KMS-11 (cell line): ENCODE measurements around the gene NINJ2.

Experiments
- H2AFZ ChIP-seq: fragments of 200-600 bp; sonication (generic); 2 replicates; pipeline ENCODE4 v1.6.1; 2016; ENCODE audit warnings: antibody characterized with exemption, mixed run types, low read depth
- H3K27ac ChIP-seq: fragments of 200-600 bp; sonication (generic); 2 replicates; pipeline ENCODE4 v1.6.1; 2016; ENCODE audit warnings: mild to moderate bottlenecking, mixed run types
- H3K27me3 ChIP-seq: fragments of 200-600 bp; sonication (generic); 2 replicates; pipeline ENCODE4 v1.6.1; 2017; ENCODE audit warnings: mild to moderate bottlenecking, low read depth, mixed run types, moderate library complexity; ENCODE audit not compliant: insufficient read depth
- H3K36me3 ChIP-seq: fragments of 200-600 bp; sonication (generic); 2 replicates; pipeline ENCODE4 v1.6.1; 2017; ENCODE audit warnings: mild to moderate bottlenecking, mixed run types; ENCODE audit not compliant: insufficient read depth
- H3K4me1 ChIP-seq: fragments of 200-600 bp; sonication (generic); 2 replicates; pipeline ENCODE4 v1.6.1; 2016; ENCODE audit warnings: mild to moderate bottlenecking, low read depth, mixed run types; ENCODE audit not compliant: poor library complexity, severe bottlenecking
- H3K4me2 ChIP-seq: fragments of 200-600 bp; sonication (generic); 2 replicates; pipeline ENCODE4 v1.7.0; 2016; ENCODE audit warnings: mild to moderate bottlenecking, mixed run types
- H3K4me3 ChIP-seq: fragments of 200-600 bp; sonication (generic); IDR thresholded peaks from 2 replicates; pipeline ENCODE4 v1.6.1; 2017; ENCODE audit warnings: low read depth, low read length, mixed read lengths; ENCODE audit not compliant: insufficient read depth
- H3K79me2 ChIP-seq: fragments of 200-600 bp; sonication (generic); 2 replicates; pipeline ENCODE4 v1.6.1; 2016; ENCODE audit warnings: low read depth, mixed run types; ENCODE audit not compliant: insufficient read depth
- H3K9ac ChIP-seq: fragments of 200-600 bp; sonication (generic); 2 replicates; pipeline ENCODE4 v1.6.1; 2016; ENCODE audit warnings: mild to moderate bottlenecking, mixed run types
- H4K20me1 ChIP-seq: fragments of 200-600 bp; sonication (generic); 2 replicates; pipeline ENCODE4 v1.6.1; 2016; ENCODE audit warnings: mild to moderate bottlenecking, mixed run types; ENCODE audit not compliant: insufficient read depth
- TF ChIP-seq, protein P1 (sequence below): fragments of 200-600 bp; sonication (generic); conservative IDR thresholded peaks from 2 replicates; pipeline ENCODE4 v1.6.1; 2017; ENCODE audit warnings: low read depth, mild to moderate bottlenecking, antibody characterized with exemption, low read length, moderate library complexity, mixed read lengths

NINJ2 gene

DNA sequence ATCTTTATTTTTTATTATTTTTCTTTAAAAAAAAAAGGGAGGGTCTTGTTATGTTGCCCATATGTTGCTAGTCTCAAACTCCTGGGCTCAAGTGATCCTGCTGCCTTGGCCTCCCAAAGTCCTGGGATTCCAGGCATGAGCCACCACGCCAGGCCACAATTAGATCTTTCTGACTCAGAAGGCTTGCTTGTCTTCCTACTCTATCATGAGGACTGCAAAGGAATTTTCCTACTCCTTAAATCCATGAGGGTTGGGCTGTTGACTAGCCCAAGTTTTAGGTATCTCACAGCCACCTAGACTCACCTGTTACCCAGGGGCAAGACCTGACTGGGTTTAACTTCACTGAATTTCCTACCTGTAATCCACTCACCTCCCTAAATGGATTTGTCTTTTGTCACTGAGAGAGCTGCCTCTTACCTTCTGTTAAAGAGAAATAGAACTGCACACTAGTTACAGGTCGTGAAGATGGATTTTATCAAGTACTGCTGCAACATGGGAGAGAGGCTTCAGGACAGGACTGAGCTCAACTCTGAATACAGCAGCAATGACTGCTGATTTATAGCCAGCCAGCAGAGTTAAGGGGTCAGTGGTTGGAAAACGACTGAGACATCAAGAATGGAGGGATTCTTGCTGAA lies 131.2 kb downstream of the NINJ2 start:
- no peak overlapping the region for H3K4me3 ChIP-seq
- H3K4me2 ChIP-seq, result no peak overlapping the region
- H3K27me3 ChIP-seq, result no peaks in the 10 kb centered on the region
- no peak overlapping the region for H3K9ac ChIP-seq
- no peaks in the 10 kb centered on the region for H3K36me3 ChIP-seq
- no peaks in the 10 kb centered on the region for H3K4me1 ChIP-seq
- no peak overlapping the region for H3K27ac ChIP-seq
- no peak overlapping the region for H2AFZ ChIP-seq
- H3K79me2 ChIP-seq, result no peaks in the 10 kb centered on the region
- H4K20me1 ChIP-seq, result no peaks in the 10 kb centered on the region
- TF ChIP-seq, protein P1, sequence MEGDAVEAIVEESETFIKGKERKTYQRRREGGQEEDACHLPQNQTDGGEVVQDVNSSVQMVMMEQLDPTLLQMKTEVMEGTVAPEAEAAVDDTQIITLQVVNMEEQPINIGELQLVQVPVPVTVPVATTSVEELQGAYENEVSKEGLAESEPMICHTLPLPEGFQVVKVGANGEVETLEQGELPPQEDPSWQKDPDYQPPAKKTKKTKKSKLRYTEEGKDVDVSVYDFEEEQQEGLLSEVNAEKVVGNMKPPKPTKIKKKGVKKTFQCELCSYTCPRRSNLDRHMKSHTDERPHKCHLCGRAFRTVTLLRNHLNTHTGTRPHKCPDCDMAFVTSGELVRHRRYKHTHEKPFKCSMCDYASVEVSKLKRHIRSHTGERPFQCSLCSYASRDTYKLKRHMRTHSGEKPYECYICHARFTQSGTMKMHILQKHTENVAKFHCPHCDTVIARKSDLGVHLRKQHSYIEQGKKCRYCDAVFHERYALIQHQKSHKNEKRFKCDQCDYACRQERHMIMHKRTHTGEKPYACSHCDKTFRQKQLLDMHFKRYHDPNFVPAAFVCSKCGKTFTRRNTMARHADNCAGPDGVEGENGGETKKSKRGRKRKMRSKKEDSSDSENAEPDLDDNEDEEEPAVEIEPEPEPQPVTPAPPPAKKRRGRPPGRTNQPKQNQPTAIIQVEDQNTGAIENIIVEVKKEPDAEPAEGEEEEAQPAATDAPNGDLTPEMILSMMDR, result no peak

DNA sequence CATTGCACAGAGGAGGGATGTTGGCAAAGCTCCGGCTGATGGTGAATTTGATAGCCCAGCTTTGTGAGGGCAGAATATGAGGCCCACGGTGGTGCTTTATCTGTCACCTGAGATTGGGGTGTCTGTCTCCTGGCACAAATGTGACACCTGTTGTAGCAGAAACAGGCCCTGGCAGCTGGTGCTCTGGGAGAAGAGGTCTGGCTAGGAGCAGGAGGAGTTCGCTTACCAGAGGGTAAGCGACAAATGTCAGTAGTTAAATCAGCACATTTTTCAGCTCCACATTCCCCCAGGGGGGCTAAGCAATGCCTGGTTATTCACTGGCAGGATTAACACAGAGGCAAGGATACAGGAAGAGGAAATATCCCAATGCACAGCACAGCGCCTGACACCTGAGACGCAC lies 132.4 kb downstream of the NINJ2 start:
- Histone ChIP-seq H3K27ac (no peak overlapping the region), H3K9ac (no peak overlapping the region), H4K20me1 (no peaks in the 10 kb centered on the region), H3K79me2 (no peaks in the 10 kb centered on the region), H3K4me2 (no peak overlapping the region), H3K27me3 (no peaks in the 10 kb centered on the region), H3K4me3 (no peak overlapping the region), H3K36me3 (no peaks in the 10 kb centered on the region), H3K4me1 (no peaks in the 10 kb centered on the region), H2AFZ (no peak overlapping the region)
- TF ChIP-seq, protein P1, result no peak

DNA sequence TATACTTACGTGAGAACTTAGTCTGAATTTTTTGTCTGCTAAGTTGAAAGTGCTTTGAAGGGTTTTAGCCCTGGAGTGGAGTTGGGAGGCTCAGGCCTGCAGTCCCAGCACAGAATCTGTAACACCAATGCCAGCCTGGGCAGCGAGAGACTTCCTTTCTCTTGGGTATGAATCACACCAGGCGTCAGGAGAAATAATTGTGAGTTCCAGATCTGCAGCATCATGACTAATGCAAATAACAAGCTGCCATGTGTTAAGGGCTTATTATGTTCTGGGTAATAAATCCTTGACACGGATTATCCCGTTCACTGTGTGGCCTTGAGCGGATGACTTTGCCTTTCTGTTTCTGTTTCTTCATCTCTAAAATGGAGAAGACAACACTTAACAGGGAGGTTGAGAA lies 132.9 kb downstream of the NINJ2 start:
- H4K20me1 ChIP-seq, result no peaks in the 10 kb centered on the region
- no peak overlapping the region for H3K4me2 ChIP-seq
- H3K79me2 ChIP-seq, result no peaks in the 10 kb centered on the region
- H3K27ac ChIP-seq, result no peak overlapping the region
- H3K4me3 ChIP-seq, result no peak overlapping the region
- no peaks in the 10 kb centered on the region for H3K27me3 ChIP-seq
- no peaks in the 10 kb centered on the region for H3K4me1 ChIP-seq
- TF ChIP-seq, protein P1, result no peak
- no peak overlapping the region for H3K9ac ChIP-seq
- no peaks in the 10 kb centered on the region for H3K36me3 ChIP-seq
- H2AFZ ChIP-seq, result no peak overlapping the region

DNA sequence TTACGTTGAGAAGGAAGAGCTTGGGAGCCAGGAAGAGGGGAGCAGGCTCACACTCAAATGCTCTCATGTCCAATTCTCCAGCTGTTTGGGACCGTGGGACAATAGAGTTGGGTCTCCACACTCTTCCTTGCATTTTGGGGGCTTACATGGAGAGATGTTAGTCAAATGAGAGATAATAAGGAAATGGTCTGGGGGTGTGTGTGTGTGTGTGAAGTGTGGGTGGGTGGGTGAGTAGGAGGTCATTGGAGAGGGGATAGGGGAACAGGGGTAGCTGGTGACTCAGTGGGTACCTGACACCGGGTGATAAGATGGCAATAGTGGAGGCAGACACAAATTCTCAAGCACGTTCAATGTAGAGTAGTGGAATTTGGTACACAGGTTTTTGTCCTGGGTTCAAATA lies 135.5 kb downstream of the NINJ2 start:
- no peaks in the 10 kb centered on the region for H3K27me3 ChIP-seq
- H3K4me3 ChIP-seq, result no peak overlapping the region
- H3K9ac ChIP-seq, result no peak overlapping the region
- TF ChIP-seq, protein P1, result no peak
- no peak overlapping the region for H3K27ac ChIP-seq
- H3K79me2 ChIP-seq, result no peaks in the 10 kb centered on the region
- no peak overlapping the region for H2AFZ ChIP-seq
- no peaks in the 10 kb centered on the region for H3K4me1 ChIP-seq
- H3K36me3 ChIP-seq, result no peaks in the 10 kb centered on the region
- no peaks in the 10 kb centered on the region for H4K20me1 ChIP-seq
- no peak overlapping the region for H3K4me2 ChIP-seq
